WTC11 (cell line): ENCODE data around the gene EIF5A2. TPM values are rescaled to one million over a fixed set of nuclear protein-coding genes. Genes with fewer than 3 reads are reported as not detected.
"Not testable (repeated sequence)": the region's sequence is repeated elsewhere in the genome, so short reads cannot be mapped to it uniquely, and the experiment has no call there.

Experiments
- ATAC-seq: fragments of 200-7000 bp; cut with Tn5 transposase; 2 replicates; pipeline ENCODE4 v1.10.0; 2021; ENCODE audit warnings: mild to moderate bottlenecking, moderate library complexity
- CTCF ChIA-PET: fragments of 300-600 bp; sonication (Branson Sonifier 250); formaldehyde crosslinking; loops from one replicate; lab custom pipeline; 2021; ENCODE audit warnings: antibody characterized with exemption; lab: Charles Lee
- POLR2A ChIA-PET: fragments of 350-600 bp; sonication (Branson Sonifier 250); formaldehyde crosslinking; loops from one replicate; lab custom pipeline; 2021; ENCODE audit warnings: antibody characterized with exemption; lab: Charles Lee
- DNase-seq: peaks from one replicate; pipeline ENCODE4 v3.0.0; 2021; ENCODE audit warnings: low spot score
- H3K27ac Mint-ChIP-seq: 2 replicates; pipeline ENCODE4 v1.8.0; 2021; ENCODE audit warnings: mixed read lengths
- H3K27me3 Mint-ChIP-seq: 2 replicates; pipeline ENCODE4 v1.8.0; 2021; ENCODE audit warnings: low read depth, mild to moderate bottlenecking, moderate library complexity, mixed read lengths
- H3K36me3 Mint-ChIP-seq: 2 replicates; pipeline ENCODE4 v1.8.0; 2021; ENCODE audit warnings: mixed read lengths
- H3K4me1 Mint-ChIP-seq: 2 replicates; pipeline ENCODE4 v1.8.0; 2022; ENCODE audit warnings: mixed read lengths
- H3K4me3 Mint-ChIP-seq: 2 replicates; pipeline ENCODE4 v1.8.0; 2021; ENCODE audit warnings: mild to moderate bottlenecking, moderate library complexity, mixed read lengths
- H3K9me3 Mint-ChIP-seq: 2 replicates; pipeline ENCODE4 v1.8.0; 2021; ENCODE audit warnings: mixed read lengths
- CBFB ChIP-seq: sonication (generic); formaldehyde crosslinking; IDR thresholded peaks from 2 replicates; pipeline ENCODE4 v1.8.1; 2022; ENCODE audit warnings: mild to moderate bottlenecking, low read depth, missing genetic modification reagents
- ELF4 ChIP-seq: sonication (generic); formaldehyde crosslinking; IDR thresholded peaks from 2 replicates; pipeline ENCODE4 v1.8.1; 2022; ENCODE audit warnings: low read depth, mild to moderate bottlenecking, moderate library complexity, missing genetic modification reagents
- GABPB1 ChIP-seq: sonication (generic); formaldehyde crosslinking; IDR thresholded peaks from 2 replicates; pipeline ENCODE4 v1.8.1; 2023; ENCODE audit warnings: mild to moderate bottlenecking, missing genetic modification reagents
- GRHL2 ChIP-seq: fragments of 250-450 bp; sonication (Bioruptor Pico); IDR thresholded peaks from 2 replicates; pipeline ENCODE4 v1.8.0; 2022; ENCODE audit warnings: mild to moderate bottlenecking, moderate library complexity; ENCODE audit not compliant: insufficient replicate concordance, severe bottlenecking
- HMGXB4 ChIP-seq: sonication (generic); formaldehyde crosslinking; IDR thresholded peaks from 2 replicates; pipeline ENCODE4 v1.8.1; 2023; ENCODE audit warnings: mild to moderate bottlenecking, moderate library complexity, missing genetic modification reagents
- NFATC4 ChIP-seq: fragments of 250-450 bp; sonication (Bioruptor Pico); IDR thresholded peaks from 2 replicates; pipeline ENCODE4 v1.9.0; 2021; ENCODE audit warnings: mild to moderate bottlenecking
- NFYB ChIP-seq: sonication (generic); formaldehyde crosslinking; conservative IDR thresholded peaks from 2 replicates; pipeline ENCODE4 v1.8.0; 2022; ENCODE audit warnings: low read depth, missing genetic modification reagents
- NR1H2 ChIP-seq: sonication (generic); formaldehyde crosslinking; IDR thresholded peaks from 2 replicates; pipeline ENCODE4 v1.9.0; 2021; ENCODE audit warnings: mild to moderate bottlenecking, moderate library complexity, missing genetic modification reagents
- NR3C1 ChIP-seq: sonication (generic); formaldehyde crosslinking; conservative IDR thresholded peaks from 2 replicates; pipeline ENCODE4 v1.8.1; 2023; ENCODE audit warnings: low read depth, mild to moderate bottlenecking, missing genetic modification reagents
- RELA ChIP-seq: sonication (generic); formaldehyde crosslinking; IDR thresholded peaks from 2 replicates; pipeline ENCODE4 v1.8.1; 2022; ENCODE audit warnings: missing genetic modification reagents, mild to moderate bottlenecking, borderline replicate concordance
- SOX15 ChIP-seq: fragments of 250-450 bp; sonication (Bioruptor Pico); IDR thresholded peaks from 2 replicates; pipeline ENCODE4 v1.9.0; 2021; ENCODE audit warnings: mild to moderate bottlenecking
- TEAD1 ChIP-seq: sonication (generic); formaldehyde crosslinking; IDR thresholded peaks from 2 replicates; pipeline ENCODE4 v1.8.0; 2022; ENCODE audit warnings: mild to moderate bottlenecking, missing genetic modification reagents
- ZNF138 ChIP-seq: sonication (generic); formaldehyde crosslinking; conservative IDR thresholded peaks from 2 replicates; pipeline ENCODE4 v1.8.1; 2022; ENCODE audit warnings: mild to moderate bottlenecking, moderate library complexity, missing genetic modification reagents
- ZNF281 ChIP-seq: sonication (generic); formaldehyde crosslinking; IDR thresholded peaks from 2 replicates; pipeline ENCODE4 v1.8.0; 2023; ENCODE audit warnings: mild to moderate bottlenecking, missing genetic modification reagents
- ZNF317 ChIP-seq: sonication (generic); formaldehyde crosslinking; IDR thresholded peaks from 2 replicates; pipeline ENCODE4 v1.8.1; 2023; ENCODE audit warnings: low read depth, mild to moderate bottlenecking, moderate library complexity, missing genetic modification reagents, borderline replicate concordance
- total RNA-seq: library from RNA; stranded (reverse); gene quantifications from 3 replicates; pipeline ENCODE4 v1.2.3, GENCODE V29; 2021
- TF ChIP-seq, protein P1 (sequence below): sonication (generic); formaldehyde crosslinking; IDR thresholded peaks from 2 replicates; pipeline ENCODE4 v1.8.1; 2023; ENCODE audit warnings: mild to moderate bottlenecking, missing genetic modification reagents, moderate library complexity
- TF ChIP-seq, protein P2 (sequence below): fragments of 250-450 bp; sonication (Bioruptor Pico); conservative IDR thresholded peaks from 2 replicates; pipeline ENCODE4 v1.9.0; 2021; ENCODE audit warnings: mild to moderate bottlenecking
- TF ChIP-seq, protein P3 (sequence below): fragments of 250-450 bp; sonication (Bioruptor Pico); IDR thresholded peaks from 2 replicates; pipeline ENCODE4 v2.1.2; 2022; ENCODE audit warnings: mild to moderate bottlenecking, moderate library complexity
- TF ChIP-seq, protein P4 (sequence below): sonication (generic); formaldehyde crosslinking; IDR thresholded peaks from 2 replicates; pipeline ENCODE4 v1.8.1; 2022; ENCODE audit warnings: low read depth, missing genetic modification reagents, borderline replicate concordance

The EIF5A2 gene
- total RNA-seq, 1 experiment from 2014 or later, result 7.6 TPM

GRCh38 chr3:170896781-170897180, 11.7 kb downstream of the EIF5A2 start (continued):
- no peak for TF ChIP-seq GRHL2 (CRISPR knock-in tag)
- no peak for TF ChIP-seq NFYB
- TF ChIP-seq ZNF138, result no peak
- TF ChIP-seq, protein P1, sequence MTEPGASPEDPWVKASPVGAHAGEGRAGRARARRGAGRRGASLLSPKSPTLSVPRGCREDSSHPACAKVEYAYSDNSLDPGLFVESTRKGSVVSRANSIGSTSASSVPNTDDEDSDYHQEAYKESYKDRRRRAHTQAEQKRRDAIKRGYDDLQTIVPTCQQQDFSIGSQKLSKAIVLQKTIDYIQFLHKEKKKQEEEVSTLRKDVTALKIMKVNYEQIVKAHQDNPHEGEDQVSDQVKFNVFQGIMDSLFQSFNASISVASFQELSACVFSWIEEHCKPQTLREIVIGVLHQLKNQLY (CRISPR knock-in tag), result no peak
- no peak for TF ChIP-seq RELA (CRISPR knock-in tag)

DNA sequence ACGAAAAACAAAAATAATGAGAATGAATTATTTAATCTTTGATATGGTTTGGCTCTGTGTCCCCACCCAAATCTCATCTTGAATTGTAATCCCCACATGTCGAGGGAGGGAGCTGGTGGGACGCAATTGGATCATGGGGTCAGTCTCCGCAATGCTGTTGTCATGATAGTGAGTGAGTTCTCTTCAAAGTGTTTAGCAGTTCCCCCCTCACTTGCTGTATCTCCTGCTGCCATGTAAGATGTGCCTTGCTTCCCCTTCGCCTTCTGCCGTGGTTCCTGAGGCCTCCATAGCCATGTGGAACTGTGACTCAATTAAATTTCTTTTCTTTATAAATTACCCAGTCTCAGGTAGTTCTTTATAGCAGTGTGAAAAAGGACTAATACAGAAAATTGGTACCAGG, 12.1 kb downstream of the EIF5A2 start:
- DNase-seq, POLR2A ChIA-PET, ATAC-seq, CTCF ChIA-PET, H3K4me3 Mint-ChIP-seq, H3K27ac Mint-ChIP-seq, H3K27me3 Mint-ChIP-seq, H3K4me1 Mint-ChIP-seq: not testable (repeated sequence)
- H3K36me3 Mint-ChIP-seq, result peaks cover 26% of the 10 kb centered on the region
- peaks cover 26% of the 10 kb centered on the region for H3K9me3 Mint-ChIP-seq

DNA sequence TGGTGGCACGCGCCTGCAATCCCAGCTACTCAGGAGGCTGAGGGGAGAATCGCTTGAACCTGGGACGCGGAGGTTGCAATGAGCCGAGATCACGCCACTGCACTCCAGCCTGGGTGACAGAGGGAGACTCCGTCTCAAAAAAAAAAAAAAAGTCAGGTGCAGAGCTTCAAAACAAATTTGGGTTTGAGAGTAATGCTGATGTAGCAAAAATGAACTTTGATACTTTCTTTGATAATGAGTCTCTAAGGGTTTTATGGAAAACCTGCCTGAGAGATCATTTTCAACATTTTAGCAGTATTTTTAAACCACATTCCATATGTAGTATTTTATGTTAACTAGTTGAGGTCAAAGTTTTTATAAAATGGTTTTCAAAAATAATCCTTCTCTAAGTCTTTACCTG, 14.5 kb downstream of the EIF5A2 start:
- Mint-ChIP-seq H3K9me3 (peaks cover 26% of the 10 kb centered on the region), H3K27ac (no peak overlapping the region), H3K4me1 (no peaks in the 10 kb centered on the region), H3K36me3 (peaks cover 26% of the 10 kb centered on the region), H3K27me3 (no peaks in the 10 kb centered on the region), H3K4me3 (no peak overlapping the region)
- ATAC-seq (no peak), DNase-seq (no peak)
- CTCF ChIA-PET, result no interaction called here
- POLR2A ChIA-PET, result no interaction called here
- TF ChIP-seq, protein P2, sequence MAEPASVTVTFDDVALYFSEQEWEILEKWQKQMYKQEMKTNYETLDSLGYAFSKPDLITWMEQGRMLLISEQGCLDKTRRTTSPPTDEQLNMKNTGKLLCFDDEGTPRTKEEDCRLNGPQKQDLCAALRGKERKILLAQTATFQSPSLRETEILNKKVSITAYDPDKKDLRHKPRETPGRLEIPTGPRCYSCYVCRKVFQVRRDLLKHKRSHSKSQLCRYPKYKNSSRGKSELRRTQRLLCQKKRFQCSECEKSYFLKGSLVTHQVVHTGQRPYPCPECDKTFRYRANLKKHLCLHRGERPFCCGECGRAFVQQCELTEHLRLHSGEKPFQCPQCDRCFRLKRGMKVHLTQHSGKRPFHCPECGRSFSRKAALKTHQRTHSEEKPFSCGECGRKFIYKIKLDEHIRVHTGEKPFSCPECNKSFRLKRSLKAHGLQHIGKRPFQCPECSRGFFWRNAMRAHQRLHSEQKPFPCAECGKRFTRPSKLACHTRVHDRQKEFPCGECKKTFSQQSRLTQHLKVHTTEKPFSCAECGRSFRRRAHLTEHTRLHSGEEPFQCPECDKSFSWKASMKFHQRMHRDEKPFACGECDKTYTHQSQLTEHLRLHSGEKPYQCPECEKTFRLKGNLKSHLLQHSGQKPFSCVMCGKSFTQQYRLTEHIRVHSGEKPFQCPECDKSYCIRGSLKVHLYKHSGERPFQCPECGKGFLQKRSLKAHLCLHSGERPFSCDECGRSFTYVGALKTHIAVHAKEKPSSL (CRISPR knock-in tag), result no peak
- no peak for TF ChIP-seq NFYB

- Mint-ChIP-seq H3K4me3 (no peak overlapping the region), H3K36me3 (no peaks in the 10 kb centered on the region; the same call in 1 of the 2 replicates), H3K4me1 (no peaks in the 10 kb centered on the region), H3K9me3 (peaks cover under 1% of the 10 kb centered on the region; the same call in 1 of the 2 replicates), H3K27me3 (no peaks in the 10 kb centered on the region), H3K27ac (no peak overlapping the region)
- ChIA-PET POLR2A (no interaction called here), CTCF (interaction anchor here (0.6 kb wide), 1 partner anchor 127 kb away, joined by 3 read pairs; no protein-coding TSS in a partner anchor)
- ATAC-seq (no peak), DNase-seq (no peak)
- no peak for TF ChIP-seq SOX15 (CRISPR knock-in tag)
- no peak for TF ChIP-seq NFATC4
- no peak for TF ChIP-seq ZNF317 (CRISPR knock-in tag)
- TF ChIP-seq TEAD1 (CRISPR knock-in tag), result no peak
- TF ChIP-seq, protein P3, sequence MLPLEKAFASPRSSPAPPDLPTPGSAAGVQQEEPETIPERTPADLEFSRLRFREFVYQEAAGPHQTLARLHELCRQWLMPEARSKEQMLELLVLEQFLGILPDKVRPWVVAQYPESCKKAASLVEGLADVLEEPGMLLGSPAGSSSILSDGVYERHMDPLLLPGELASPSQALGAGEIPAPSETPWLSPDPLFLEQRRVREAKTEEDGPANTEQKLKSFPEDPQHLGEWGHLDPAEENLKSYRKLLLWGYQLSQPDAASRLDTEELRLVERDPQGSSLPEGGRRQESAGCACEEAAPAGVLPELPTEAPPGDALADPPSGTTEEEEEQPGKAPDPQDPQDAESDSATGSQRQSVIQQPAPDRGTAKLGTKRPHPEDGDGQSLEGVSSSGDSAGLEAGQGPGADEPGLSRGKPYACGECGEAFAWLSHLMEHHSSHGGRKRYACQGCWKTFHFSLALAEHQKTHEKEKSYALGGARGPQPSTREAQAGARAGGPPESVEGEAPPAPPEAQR (CRISPR knock-in tag), result no peak
- TF ChIP-seq, protein P4, sequence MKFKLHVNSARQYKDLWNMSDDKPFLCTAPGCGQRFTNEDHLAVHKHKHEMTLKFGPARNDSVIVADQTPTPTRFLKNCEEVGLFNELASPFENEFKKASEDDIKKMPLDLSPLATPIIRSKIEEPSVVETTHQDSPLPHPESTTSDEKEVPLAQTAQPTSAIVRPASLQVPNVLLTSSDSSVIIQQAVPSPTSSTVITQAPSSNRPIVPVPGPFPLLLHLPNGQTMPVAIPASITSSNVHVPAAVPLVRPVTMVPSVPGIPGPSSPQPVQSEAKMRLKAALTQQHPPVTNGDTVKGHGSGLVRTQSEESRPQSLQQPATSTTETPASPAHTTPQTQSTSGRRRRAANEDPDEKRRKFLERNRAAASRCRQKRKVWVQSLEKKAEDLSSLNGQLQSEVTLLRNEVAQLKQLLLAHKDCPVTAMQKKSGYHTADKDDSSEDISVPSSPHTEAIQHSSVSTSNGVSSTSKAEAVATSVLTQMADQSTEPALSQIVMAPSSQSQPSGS (CRISPR knock-in tag), result no peak
- TF ChIP-seq NR3C1 (CRISPR knock-in tag), result no peak
- TF ChIP-seq ZNF281 (CRISPR knock-in tag), result no peak
- no peak for TF ChIP-seq NR1H2 (CRISPR knock-in tag)
- no peak for TF ChIP-seq CBFB (CRISPR knock-in tag)
- TF ChIP-seq GABPB1 (CRISPR knock-in tag), result no peak
- no peak for TF ChIP-seq ELF4
- TF ChIP-seq HMGXB4 (CRISPR knock-in tag), result no peak
These were observed 18.8 kb downstream of the EIF5A2 start for GRCh38 chr3:170889630-170890029.
